ENCODE measurements around the gene PNLIPRP3. TPM values are rescaled to one million over a fixed set of nuclear protein-coding genes. Genes with fewer than 3 reads are reported as not detected.

Gene PNLIPRP3
- polyA plus RNA-seq, 1 of the 3 experiments (the other 2 are of a cell fraction): not detected

Small RNA genes within 50 kb of the gene (small RNA-seq; reads per million reads assigned to genes)
- 0 to 0.52 (median 0) reads per million in 7 experiments for gene SNRPGP6

Other genes starting within 250 kb of the PNLIPRP3 start
- gene GFRA1, start 154.6 kb upstream of the PNLIPRP3 start, polyA plus RNA-seq (2012; rRNA removed): 1.6 and 2.6 TPM in 2 replicates
- not detected in 2 replicates for gene CCDC172, start 103.4 kb upstream of the PNLIPRP3 start, polyA plus RNA-seq (2012; rRNA removed)
- not detected in 2 replicates for gene PNLIP, start 118.1 kb downstream of the PNLIPRP3 start, polyA plus RNA-seq (2012; rRNA removed)
- gene PNLIPRP1, start 163.1 kb downstream of the PNLIPRP3 start, polyA plus RNA-seq (2012; rRNA removed): not detected in 2 replicates
- not detected in 2 replicates for gene PNLIPRP2, start 193.1 kb downstream of the PNLIPRP3 start, polyA plus RNA-seq (2012; rRNA removed)